ENCODE data around the gene SLC16A10. TPM values are rescaled to one million over a fixed set of nuclear protein-coding genes. Genes with fewer than 3 reads are reported as not detected.

Gene SLC16A10
- total and polyA plus RNA-seq, 2 of the 13 experiments (the other 11 are each of a cell fraction or from before 2014, with no cell fraction given) = 8.2 to 20.1 TPM

GRCh38 chr6:111200350-111201243 is 113.3 kb downstream of the SLC16A10 start (continued):
- TF ChIP-seq ZNF335 (CRISPR knock-in tag; IDR thresholded peaks at IDR 0.05) = no peak
- TF ChIP-seq HDAC2 (CRISPR knock-in tag; IDR thresholded peaks at IDR 0.05) = no peak
- TF ChIP-seq XRCC5 (optimal IDR thresholded peaks at IDR 0.05; ENCODE audit: low read length) = no peak
- TF ChIP-seq ZFP91 (CRISPR knock-in tag; IDR thresholded peaks at IDR 0.05; ENCODE audit: borderline replicate concordance) = peak; percentile 24; the same call in 1 of the 2 replicates
- TF ChIP-seq HNF1A (IDR thresholded peaks at IDR 0.05; ENCODE audit: low read depth) = peak; percentile 53; the same call in 1 of the 2 replicates
- TF ChIP-seq HNF1A (CRISPR knock-in tag; IDR thresholded peaks at IDR 0.05; ENCODE audit: borderline replicate concordance) = no peak
- 0 out of 2 replicates have a peak, but pooled peaks have one; percentile 16 for TF ChIP-seq ZKSCAN5 (CRISPR knock-in tag; IDR thresholded peaks at IDR 0.05)
